GM19193 (cell line): ENCODE measurements around the gene TRMO.

Experiments
- POLR2A ChIP-seq: IDR thresholded peaks from 4 replicates; pipeline ENCODE4 v1.6.1; 2011; ENCODE audit not compliant: insufficient read depth, insufficient read length; ENCODE audit errors: extremely low read depth

TRMO gene

DNA sequence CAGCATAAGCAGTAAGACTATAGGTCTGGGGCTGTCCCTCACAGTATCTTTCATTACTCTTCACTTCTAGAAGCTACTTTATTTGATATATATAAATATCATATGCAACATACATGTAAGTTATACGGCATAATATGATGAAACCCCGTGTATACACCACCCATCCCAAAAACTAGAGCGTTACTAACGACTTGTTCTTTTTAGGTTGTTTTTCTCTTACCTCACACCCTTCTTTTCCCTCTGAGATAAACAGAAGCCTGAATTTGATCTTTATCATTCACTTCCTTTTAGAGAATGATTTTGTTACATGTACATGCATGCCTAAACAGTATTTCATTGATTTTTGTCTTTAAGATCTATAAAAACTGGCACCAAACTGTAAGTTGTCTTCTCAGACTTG lies 3.7 kb downstream of the TRMO start:
- no peak for TF ChIP-seq POLR2A

DNA sequence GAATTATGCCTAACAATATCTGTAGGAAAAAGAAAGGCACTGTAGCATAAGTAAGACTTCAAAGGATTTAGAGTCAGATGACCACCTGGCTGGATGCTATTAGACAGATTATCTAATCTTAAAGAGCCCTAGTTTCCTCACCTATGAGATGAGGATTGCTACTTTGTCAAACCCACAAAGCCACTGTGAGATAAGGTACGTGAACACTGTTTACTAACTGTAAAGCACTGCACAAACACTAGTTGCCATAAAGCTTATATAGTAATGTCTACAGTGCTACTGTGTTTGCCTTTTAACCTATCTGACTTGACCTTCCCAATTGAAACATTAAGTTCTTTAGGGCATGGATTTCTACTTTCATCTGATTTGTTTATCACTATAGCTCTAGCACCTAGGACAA lies 10.3 kb downstream of the TRMO start:
- no peak for TF ChIP-seq POLR2A

GRCh38 chr9:97911528-97911927 lies 10.8 kb downstream of the TRMO start:
- TF ChIP-seq POLR2A = no peak

DNA sequence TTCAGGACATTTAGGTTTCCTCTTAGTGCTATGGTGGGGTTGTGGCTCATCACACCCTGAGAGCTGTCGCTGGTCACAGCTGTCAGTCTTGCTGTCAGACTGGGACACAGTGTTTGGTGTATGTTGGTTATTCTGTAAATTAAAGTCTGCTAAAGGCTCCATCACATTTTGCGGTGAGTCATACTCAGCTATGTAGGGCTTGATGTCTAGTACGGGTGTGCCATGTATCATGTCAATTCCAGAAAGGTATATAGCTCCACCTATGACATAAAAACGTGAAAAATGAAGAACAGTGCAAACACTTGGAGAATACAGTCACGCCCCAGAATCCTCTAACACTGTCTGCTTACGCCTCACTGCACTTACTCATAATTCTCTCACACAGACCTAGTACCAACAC lies 11.9 kb downstream of the TRMO start:
- no peak for TF ChIP-seq POLR2A

- TF ChIP-seq POLR2A = no peak
Measured at GRCh38 chr9:97908705-97909104, 13.6 kb downstream of the TRMO start.

DNA sequence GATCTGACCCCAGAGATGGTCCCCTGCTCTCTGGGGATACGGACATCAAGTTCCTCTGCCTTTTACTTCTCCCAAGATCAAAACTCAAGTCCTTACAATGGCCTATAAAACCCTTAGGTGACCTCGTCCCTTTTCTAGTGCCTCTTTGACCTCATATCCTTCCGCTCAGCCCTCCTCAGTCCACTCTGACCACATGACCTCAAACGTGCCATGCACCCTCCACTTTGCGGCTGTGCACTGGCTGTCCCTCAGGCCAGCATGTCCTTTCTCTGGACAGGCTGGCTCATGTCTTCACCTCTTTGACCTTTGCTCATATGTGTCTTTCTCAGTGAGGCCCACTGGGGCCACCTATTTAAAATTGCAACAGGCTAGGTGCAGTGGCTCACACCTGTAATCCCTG lies 14.7 kb downstream of the TRMO start:
- no peak for TF ChIP-seq POLR2A

GRCh38 chr9:97907046-97907445 lies 15.3 kb downstream of the TRMO start:
- TF ChIP-seq POLR2A = no peak

- no peak for TF ChIP-seq POLR2A
Measured at GRCh38 chr9:97906236-97906831, 16.0 kb downstream of the TRMO start.

DNA sequence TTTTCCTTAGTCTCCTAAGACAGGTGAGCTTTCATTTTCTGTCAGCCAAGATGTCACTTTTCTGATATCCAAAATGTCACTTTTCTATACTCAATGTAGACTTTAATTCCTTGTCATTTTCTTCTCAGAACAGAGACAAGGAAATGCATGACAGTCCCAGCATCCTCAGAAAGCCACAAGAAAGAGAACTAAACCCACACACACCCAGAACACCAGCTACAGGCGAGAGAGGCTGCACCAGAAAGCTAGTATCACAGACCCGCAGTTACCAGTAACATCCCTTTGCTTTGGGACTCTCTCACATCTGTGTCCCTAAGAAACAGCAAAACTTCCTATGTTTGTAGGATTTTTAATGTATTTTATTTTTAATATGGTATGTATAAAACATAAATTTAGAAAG lies 17.1 kb downstream of the TRMO start:
- TF ChIP-seq POLR2A = no peak

DNA sequence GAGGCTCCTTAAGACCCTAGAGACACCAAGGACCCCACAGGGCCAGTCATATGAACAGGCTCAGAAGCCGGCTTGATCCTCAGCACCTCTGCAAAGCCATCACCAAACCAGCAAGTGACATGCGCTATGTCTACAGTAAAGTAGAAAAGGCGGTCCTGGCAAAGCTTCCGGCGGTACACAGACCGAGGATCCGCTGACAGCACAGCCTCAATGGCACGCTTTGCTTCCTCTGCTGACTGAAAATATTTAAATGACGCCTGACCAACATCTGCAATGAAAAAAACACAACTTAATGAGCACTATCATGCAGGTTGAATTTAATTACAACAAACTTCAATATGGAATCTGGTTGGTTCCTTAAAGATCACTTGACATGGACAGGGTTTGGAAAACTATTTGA lies 17.6 kb downstream of the TRMO start:
- TF ChIP-seq POLR2A = no peak

DNA sequence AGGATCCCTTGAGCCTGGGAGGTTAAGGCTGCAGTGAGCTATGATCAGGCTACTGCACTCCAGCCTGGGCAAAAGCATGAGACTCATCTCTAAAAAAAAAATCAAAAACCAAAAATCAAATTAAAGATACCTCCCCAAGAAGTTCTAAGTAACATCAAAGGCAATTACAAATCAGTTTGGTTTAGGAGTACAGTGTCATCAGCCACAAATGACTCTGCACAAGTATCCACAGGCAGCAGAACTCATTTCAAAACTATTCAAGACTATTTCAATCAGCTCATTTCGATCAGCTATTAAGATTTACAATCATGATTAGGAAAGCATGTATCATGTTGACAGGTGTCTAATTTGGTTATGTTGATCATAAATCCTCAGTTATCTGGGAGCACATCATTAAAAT lies 19.1 kb downstream of the TRMO start:
- TF ChIP-seq POLR2A = no peak

DNA sequence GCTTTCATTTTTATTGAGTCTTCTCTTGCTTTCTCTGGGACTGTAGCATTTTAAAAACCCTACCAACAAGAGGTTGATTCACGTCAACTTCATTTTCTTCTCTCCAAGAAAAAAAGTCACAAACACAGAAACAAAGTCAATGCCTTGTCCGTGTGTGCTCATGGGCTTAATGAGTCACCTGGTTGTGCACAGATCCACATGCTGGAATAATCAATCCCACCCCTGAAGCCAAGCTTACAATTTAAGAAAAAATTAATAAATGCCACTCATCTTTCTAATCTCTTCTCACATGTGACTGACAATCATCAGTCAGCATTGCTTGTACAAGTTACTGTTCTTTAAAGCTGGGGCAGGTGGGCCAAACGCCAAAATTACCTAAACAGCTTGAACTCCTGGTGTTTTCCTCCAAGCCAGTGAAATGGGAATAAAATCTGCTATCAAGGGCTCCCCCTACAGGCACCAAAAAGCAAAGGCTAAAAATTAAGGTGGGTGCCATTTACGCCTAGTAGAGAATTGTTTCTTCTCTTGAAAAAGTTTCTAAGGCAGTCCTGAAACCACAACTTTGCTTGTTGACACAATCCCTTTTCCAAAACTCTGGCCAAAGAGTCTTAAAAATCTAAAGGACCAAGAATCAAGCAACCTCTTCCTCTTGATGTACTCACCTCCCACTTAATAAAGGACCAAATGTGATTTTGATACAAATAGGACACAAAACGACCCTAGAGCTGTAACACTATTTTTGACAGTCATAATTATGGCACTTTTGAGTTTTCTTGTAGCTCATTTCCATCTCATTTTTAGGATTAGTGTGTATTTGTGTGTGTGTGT lies 21.3 kb downstream of the TRMO start:
- TF ChIP-seq POLR2A = no peak

DNA sequence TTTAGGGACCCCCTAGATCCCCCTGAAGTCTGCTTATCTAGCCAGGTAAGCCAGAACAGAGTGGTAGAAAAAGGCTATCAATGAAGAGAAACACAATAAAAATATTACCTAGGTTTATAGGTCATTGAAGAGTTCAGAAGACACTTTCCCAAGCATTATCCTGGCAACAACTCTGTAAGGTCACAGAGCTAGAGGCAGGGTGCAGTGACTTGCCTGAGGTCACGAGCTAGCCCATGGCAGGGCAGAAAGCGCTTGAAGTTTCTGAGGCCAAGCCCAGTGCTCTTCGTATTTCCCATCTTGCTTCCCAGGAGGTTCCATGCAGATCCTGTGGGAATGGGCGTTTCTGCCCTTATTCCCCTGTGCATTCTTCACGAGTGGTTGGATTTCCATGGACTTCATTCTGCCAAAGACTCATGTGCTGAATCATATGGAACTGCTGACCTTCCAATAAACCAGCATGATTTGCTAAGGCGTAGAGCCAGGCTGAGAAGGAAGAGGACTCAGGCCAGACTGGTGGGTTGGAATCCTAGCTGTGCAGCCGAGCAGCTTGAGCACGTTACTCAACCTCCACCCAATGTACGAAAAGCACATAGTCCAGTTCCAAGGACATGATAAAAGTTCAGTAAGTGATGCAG lies 22.1 kb downstream of the TRMO start:
- TF ChIP-seq POLR2A = no peak

DNA sequence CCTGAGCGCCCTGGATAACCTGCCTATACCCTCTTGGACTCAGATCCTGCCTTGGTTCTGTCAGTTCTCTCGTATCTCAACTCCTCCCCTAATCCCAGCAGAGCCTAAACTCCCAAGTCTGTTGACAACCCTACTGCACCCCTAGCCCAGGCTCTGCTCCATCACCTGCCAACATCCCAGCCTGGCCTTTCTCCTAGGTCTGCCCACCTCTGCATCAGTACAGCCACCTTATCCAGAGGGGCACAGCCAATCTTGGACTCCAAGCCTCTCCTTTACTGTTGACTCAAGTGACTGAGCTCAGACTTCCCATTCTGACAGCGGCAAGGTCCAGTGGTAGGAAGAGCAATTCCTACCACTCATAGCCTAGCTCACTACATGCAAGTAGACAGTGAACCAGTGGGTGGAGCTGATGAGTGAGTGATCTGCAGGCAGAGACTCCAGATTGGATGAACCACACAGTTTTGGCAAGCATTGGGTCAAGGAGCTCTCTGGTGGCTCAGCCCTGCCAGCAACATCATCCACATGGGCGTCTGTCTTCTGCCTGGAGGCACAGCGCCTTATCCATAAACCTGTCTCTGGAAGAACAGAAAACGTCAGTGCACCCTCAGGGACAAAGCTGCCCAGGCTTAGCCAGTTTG lies 26.5 kb downstream of the TRMO start:
- TF ChIP-seq POLR2A = no peak

DNA sequence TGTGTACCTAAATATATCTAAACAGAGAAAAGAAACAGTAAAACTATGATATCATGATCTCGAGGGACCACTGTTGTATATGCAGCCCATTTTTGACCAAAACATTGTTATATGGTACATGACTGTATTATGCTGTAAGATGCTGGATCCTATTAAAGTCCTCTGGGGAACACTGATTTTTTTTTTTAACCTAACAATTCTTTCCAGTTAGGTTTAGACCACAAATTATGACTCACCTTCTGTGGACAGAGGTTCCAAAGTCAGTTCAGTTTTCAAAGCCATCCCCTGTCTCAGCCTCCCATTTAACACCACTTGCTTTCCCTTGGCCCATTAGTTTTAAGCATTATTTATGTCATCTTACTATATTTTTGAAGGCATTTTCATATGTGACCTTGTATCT lies 27.1 kb downstream of the TRMO start:
- no peak for TF ChIP-seq POLR2A
